ENCODE results near the gene COA6.

DNA sequence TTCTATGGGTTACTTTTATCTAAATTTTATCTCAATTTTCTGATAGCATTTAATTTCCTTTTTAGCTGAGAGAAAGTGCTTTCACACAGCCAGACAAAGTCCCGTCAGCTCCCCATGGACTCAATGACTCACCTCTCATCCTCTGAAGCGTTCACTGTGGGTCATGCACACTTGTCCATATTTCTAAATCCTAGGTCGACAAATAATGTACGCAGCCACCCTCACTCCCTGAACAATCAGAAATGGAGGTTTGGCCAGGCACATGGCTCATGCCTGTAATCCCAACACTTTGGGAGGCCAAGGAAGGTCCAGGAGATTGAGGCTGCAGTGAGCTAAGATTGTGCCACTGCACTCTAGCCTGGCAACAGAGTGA, 42.4 kb upstream of the COA6 start:
- TF ChIP-seq, protein P1, sequence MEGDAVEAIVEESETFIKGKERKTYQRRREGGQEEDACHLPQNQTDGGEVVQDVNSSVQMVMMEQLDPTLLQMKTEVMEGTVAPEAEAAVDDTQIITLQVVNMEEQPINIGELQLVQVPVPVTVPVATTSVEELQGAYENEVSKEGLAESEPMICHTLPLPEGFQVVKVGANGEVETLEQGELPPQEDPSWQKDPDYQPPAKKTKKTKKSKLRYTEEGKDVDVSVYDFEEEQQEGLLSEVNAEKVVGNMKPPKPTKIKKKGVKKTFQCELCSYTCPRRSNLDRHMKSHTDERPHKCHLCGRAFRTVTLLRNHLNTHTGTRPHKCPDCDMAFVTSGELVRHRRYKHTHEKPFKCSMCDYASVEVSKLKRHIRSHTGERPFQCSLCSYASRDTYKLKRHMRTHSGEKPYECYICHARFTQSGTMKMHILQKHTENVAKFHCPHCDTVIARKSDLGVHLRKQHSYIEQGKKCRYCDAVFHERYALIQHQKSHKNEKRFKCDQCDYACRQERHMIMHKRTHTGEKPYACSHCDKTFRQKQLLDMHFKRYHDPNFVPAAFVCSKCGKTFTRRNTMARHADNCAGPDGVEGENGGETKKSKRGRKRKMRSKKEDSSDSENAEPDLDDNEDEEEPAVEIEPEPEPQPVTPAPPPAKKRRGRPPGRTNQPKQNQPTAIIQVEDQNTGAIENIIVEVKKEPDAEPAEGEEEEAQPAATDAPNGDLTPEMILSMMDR (IDR thresholded peaks at IDR 0.05) = no peak
- TF ChIP-seq POLR2AphosphoS5 (IDR thresholded peaks at IDR 0.05; ENCODE audit: insufficient read depth in 1 of 2, low read depth in 1 of 2) = no peak
